Parathyroid adenoma (tissue), 2 donors: ENCODE results near the gene SLC24A5.

Source experiments
- H2AFZ ChIP-seq: fragments of 300-600 bp; sonication (generic); one replicate; pipeline ENCODE4 v1.7.0; 2017; ENCODE audit warnings: antibody characterized with exemption, mild to moderate bottlenecking
- H3K27ac ChIP-seq: fragments of 300-600 bp; sonication (generic); one replicate; pipeline ENCODE4 v1.7.0; 2017
- H3K27me3 ChIP-seq: fragments of 300-600 bp; sonication (generic); one replicate; pipeline ENCODE4 v1.7.0; 2017; ENCODE audit warnings: low read length; ENCODE audit not compliant: control insufficient read depth, insufficient read depth
- H3K36me3 ChIP-seq: fragments of 300-600 bp; sonication (generic); one replicate; pipeline ENCODE4 v1.7.0; 2017; ENCODE audit warnings: low read length; ENCODE audit not compliant: control insufficient read depth, insufficient read depth
- H3K4me1 ChIP-seq: fragments of 300-600 bp; sonication (generic); one replicate; pipeline ENCODE4 v1.7.0; 2017; ENCODE audit warnings: control low read depth
- H3K4me2 ChIP-seq: fragments of 300-600 bp; sonication (generic); one replicate; pipeline ENCODE4 v1.7.0; 2017; ENCODE audit warnings: low read length
- H3K4me3 ChIP-seq: fragments of 300-600 bp; sonication (generic); one replicate; pipeline ENCODE4 v1.7.0; 2017; ENCODE audit warnings: low read depth, low read length
- H3K79me2 ChIP-seq: fragments of 300-600 bp; sonication (generic); one replicate; pipeline ENCODE4 v1.7.0; 2017; ENCODE audit warnings: control low read depth
- H3K9ac ChIP-seq: fragments of 300-600 bp; sonication (generic); one replicate; pipeline ENCODE4 v1.7.0; 2017; ENCODE audit warnings: mild to moderate bottlenecking
- H3K9me3 ChIP-seq: fragments of 300-600 bp; sonication (generic); one replicate; pipeline ENCODE4 v1.7.0; 2017; ENCODE audit warnings: low read length; ENCODE audit not compliant: control insufficient read depth
- TF ChIP-seq, protein P1 (sequence below): fragments of 300-600 bp; sonication (generic); IDR thresholded peaks from one replicate; pipeline ENCODE4 v1.7.0; 2017; ENCODE audit warnings: antibody characterized with exemption, mild to moderate bottlenecking
- donor health status: primary hyperparathyroidism.

The SLC24A5 gene

DNA sequence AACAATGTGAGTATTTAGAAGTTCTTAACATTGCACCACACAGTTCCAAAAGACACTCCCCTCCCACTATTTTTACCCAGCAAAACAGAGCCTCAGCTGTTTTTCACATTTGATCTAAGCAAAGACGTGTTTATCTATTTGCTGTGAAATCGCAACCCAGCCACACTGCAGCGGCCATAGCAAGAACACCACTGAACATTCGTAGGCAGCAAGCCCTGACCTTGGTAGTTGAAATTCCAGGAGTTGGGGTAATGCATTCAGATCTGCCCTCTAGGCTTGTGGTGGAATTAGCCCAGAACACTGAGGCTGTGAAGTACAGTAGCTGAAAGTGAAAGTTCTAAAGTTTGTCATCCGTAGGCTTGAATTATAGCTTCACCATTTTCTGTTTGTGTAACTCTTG, 17.1 kb upstream of the SLC24A5 start:
- no peak overlapping the region for H3K4me3 ChIP-seq
- H3K9ac ChIP-seq: no peak overlapping the region

DNA sequence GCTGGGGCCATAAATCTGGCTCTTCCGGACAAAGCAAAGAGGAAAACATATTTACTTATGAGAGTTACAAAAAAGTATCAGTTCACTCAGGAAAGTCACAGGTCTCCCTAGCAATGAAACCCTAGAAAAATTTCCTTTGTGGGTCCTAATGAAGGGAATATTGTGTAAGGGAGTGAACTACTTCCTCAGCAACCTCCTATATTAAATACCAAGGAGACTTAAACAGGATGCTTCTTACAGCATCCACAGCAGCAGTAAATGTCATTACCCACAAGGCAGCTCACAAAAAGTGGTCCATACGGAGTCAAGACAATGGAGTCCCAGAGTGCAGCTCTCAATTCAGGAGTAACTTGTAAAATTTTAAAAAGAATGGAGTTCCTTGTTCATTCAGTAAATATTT, 14.9 kb upstream of the SLC24A5 start:
- TF ChIP-seq, protein P1, sequence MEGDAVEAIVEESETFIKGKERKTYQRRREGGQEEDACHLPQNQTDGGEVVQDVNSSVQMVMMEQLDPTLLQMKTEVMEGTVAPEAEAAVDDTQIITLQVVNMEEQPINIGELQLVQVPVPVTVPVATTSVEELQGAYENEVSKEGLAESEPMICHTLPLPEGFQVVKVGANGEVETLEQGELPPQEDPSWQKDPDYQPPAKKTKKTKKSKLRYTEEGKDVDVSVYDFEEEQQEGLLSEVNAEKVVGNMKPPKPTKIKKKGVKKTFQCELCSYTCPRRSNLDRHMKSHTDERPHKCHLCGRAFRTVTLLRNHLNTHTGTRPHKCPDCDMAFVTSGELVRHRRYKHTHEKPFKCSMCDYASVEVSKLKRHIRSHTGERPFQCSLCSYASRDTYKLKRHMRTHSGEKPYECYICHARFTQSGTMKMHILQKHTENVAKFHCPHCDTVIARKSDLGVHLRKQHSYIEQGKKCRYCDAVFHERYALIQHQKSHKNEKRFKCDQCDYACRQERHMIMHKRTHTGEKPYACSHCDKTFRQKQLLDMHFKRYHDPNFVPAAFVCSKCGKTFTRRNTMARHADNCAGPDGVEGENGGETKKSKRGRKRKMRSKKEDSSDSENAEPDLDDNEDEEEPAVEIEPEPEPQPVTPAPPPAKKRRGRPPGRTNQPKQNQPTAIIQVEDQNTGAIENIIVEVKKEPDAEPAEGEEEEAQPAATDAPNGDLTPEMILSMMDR: no peak
- no peaks in the 10 kb centered on the region for H3K9me3 ChIP-seq

More for the DNA sequence above, 17.1 kb upstream of the SLC24A5 start:
- TF ChIP-seq, protein P1: no peak
- no peaks in the 10 kb centered on the region for H3K79me2 ChIP-seq
- no peak overlapping the region for H3K27ac ChIP-seq
- no peaks in the 10 kb centered on the region for H3K36me3 ChIP-seq
- no peak overlapping the region for H3K4me2 ChIP-seq
- no peak overlapping the region for H2AFZ ChIP-seq
- no peaks in the 10 kb centered on the region for H3K27me3 ChIP-seq
- H3K4me1 ChIP-seq: no peaks in the 10 kb centered on the region
- H3K9me3 ChIP-seq: no peaks in the 10 kb centered on the region

DNA sequence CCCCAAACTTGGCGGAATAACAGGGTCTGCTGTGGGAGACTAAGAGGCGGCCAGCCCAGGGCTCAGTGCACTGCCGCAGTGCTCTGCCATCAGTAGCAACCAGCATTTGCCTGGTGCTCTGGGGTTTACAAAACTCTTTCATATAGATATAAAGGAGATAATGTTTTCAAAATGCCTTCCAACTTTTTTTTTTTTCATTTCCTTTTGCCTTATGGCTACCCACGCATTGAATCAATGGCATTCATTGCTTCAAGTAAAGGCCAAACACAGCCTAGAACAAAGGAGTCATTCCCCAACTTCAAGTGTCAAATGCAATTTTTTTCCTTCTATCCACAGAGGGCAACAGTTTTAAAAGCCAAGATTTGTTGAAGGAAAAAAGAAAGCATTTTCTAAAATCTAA, 11.6 kb upstream of the SLC24A5 start:
- no peak overlapping the region for H3K27ac ChIP-seq
- no peaks in the 10 kb centered on the region for H3K9me3 ChIP-seq

More for the DNA sequence above, 14.9 kb upstream of the SLC24A5 start:
- Histone ChIP-seq H3K36me3 (no peaks in the 10 kb centered on the region), H3K27ac (no peak overlapping the region), H3K4me1 (no peaks in the 10 kb centered on the region), H3K4me3 (no peak overlapping the region), H2AFZ (no peak overlapping the region), H3K9ac (no peak overlapping the region), H3K27me3 (no peaks in the 10 kb centered on the region), H3K4me2 (no peak overlapping the region), H3K79me2 (no peaks in the 10 kb centered on the region)

GRCh38 chr15:48109856-48110531, 10.8 kb upstream of the SLC24A5 start:
- no peaks in the 10 kb centered on the region for H3K9me3 ChIP-seq
- TF ChIP-seq, protein P1: no peak
- H3K4me3 ChIP-seq: no peak overlapping the region
- H3K27ac ChIP-seq: no peak overlapping the region
- H3K9ac ChIP-seq: no peak overlapping the region
- H3K27me3 ChIP-seq: no peaks in the 10 kb centered on the region
- no peak overlapping the region for H2AFZ ChIP-seq
- no peak overlapping the region for H3K4me2 ChIP-seq
- H3K79me2 ChIP-seq: no peaks in the 10 kb centered on the region
- no peaks in the 10 kb centered on the region for H3K4me1 ChIP-seq
- no peaks in the 10 kb centered on the region for H3K36me3 ChIP-seq

More for the DNA sequence above, 11.6 kb upstream of the SLC24A5 start:
- Histone ChIP-seq H2AFZ (no peak overlapping the region), H3K36me3 (no peaks in the 10 kb centered on the region), H3K79me2 (no peaks in the 10 kb centered on the region), H3K4me1 (no peaks in the 10 kb centered on the region), H3K4me3 (no peak overlapping the region), H3K4me2 (no peak overlapping the region), H3K27me3 (no peaks in the 10 kb centered on the region), H3K9ac (no peak overlapping the region)
- TF ChIP-seq, protein P1: no peak

GRCh38 chr15:48112242-48112641, 8.5 kb upstream of the SLC24A5 start:
- H3K4me2 ChIP-seq: no peak overlapping the region
- H3K27ac ChIP-seq: no peak overlapping the region
- H3K4me1 ChIP-seq: no peaks in the 10 kb centered on the region
- no peak overlapping the region for H3K9ac ChIP-seq
- TF ChIP-seq, protein P1: no peak
- no peaks in the 10 kb centered on the region for H3K79me2 ChIP-seq
- H3K27me3 ChIP-seq: no peaks in the 10 kb centered on the region
- no peaks in the 10 kb centered on the region for H3K36me3 ChIP-seq
- H3K9me3 ChIP-seq: no peaks in the 10 kb centered on the region
- H3K4me3 ChIP-seq: no peak overlapping the region
- no peak overlapping the region for H2AFZ ChIP-seq
